A549 (cell line): Measurements from ENCODE around the gene RELN. TPM values are rescaled to one million over a fixed set of nuclear protein-coding genes. Genes with fewer than 3 reads are reported as not detected.

Source experiments
- ATAC-seq, 2 experiments: fragments of 200-7000 bp in 1 of 2; fragments of >200 bp in 1 of 2; cut with Nextera tagmentation in 1 of 2; cut with Tn5 transposase in 1 of 2; 3 replicates each; pipeline versions ENCODE4 v1.8.0 to v1.9.1; 2018 to 2020; ENCODE audit warnings: mild to moderate bottlenecking in 1 of 2, moderate library complexity in 1 of 2
- CTCF ChIA-PET: fragments of 300-600 bp; sonication (Branson Sonifier 250); formaldehyde crosslinking; extraction: SDS; loops from one replicate; lab custom pipeline; 2021; ENCODE audit warnings: antibody characterized with exemption, inconsistent platforms; lab: Yijun Ruan, JAX
- POLR2A ChIA-PET: fragments of 350-600 bp; formaldehyde crosslinking; extraction: SDS; loops from one replicate; lab custom pipeline; 2021; ENCODE audit warnings: antibody characterized with exemption, inconsistent platforms; lab: Yijun Ruan, JAX
- DNase-seq, 2 experiments: peaks; one replicate each; pipeline versions ENCODE4 v3.0.0 to v3.0.0-alpha.2; 2011 to 2016; ENCODE audit warnings: low read depth in 1 of 2, low spot score in 1 of 2
- FAIRE-seq: peaks from 2 replicates; lab custom pipeline; 2011; peaks lifted over from hg19 to GRCh38; lab: Jason Lieb, UNC
- H3K27ac ChIP-seq, 2 experiments: fragments of >200 bp; sonication (Bioruptor Twin); formaldehyde crosslinking; 3 replicates each; pipeline ENCODE4 v1.5.1; 2016 to 2017
- H3K4me1 ChIP-seq: fragments of >200 bp; sonication (Bioruptor Twin); formaldehyde crosslinking; 3 replicates; pipeline ENCODE4 v1.6.1; 2016
- H3K4me2 ChIP-seq: fragments of >200 bp; sonication (Bioruptor Twin); formaldehyde crosslinking; 3 replicates; pipeline ENCODE4 v1.6.1; 2016
- H3K4me3 ChIP-seq: fragments of >200 bp; sonication (Bioruptor Twin); formaldehyde crosslinking; 3 replicates; pipeline ENCODE4 v1.5.1; 2016
- H3K9me3 ChIP-seq: fragments of >200 bp; sonication (Bioruptor Twin); formaldehyde crosslinking; 3 replicates; pipeline ENCODE4 v1.6.1; 2016
- CEBPB ChIP-seq, 2 experiments: fragments of >200 bp in 1 of 2; sonication (Bioruptor Twin) in 1 of 2; formaldehyde crosslinking in 1 of 2; IDR thresholded peaks; 2 replicates each; pipeline ENCODE4 v1.6.1; 2012 to 2016
- CHD4 ChIP-seq: fragments of 200-600 bp; sonication (generic); IDR thresholded peaks from 2 replicates; pipeline ENCODE4 v1.6.1; 2016; ENCODE audit warnings: antibody characterized with exemption, mild to moderate bottlenecking, borderline replicate concordance
- EHMT2 ChIP-seq: fragments of 200-600 bp; sonication (generic); IDR thresholded peaks from 2 replicates; pipeline ENCODE4 v1.6.1; 2016; ENCODE audit warnings: antibody characterized with exemption, low read depth, mild to moderate bottlenecking, moderate library complexity
- GATA3 ChIP-seq: IDR thresholded peaks from 2 replicates; pipeline ENCODE4 v1.6.1; 2012; ENCODE audit warnings: borderline replicate concordance
- HDAC2 ChIP-seq: fragments of 200-600 bp; sonication (generic); IDR thresholded peaks from 2 replicates; pipeline ENCODE4 v1.6.1; 2016
- HEYL ChIP-seq: fragments of 250-450 bp; sonication (Bioruptor Pico); IDR thresholded peaks from 2 replicates; pipeline ENCODE4 v1.8.0; 2021; ENCODE audit warnings: mild to moderate bottlenecking, moderate library complexity
- HOXB13 ChIP-seq: fragments of 250-450 bp; sonication (Bioruptor Pico); IDR thresholded peaks from 2 replicates; pipeline ENCODE4 v1.5.0; 2020; ENCODE audit warnings: low read depth, mild to moderate bottlenecking, moderate library complexity
- KDM1A ChIP-seq: fragments of 200-600 bp; sonication (generic); IDR thresholded peaks from 2 replicates; pipeline ENCODE4 v1.6.1; 2016; ENCODE audit warnings: low read depth, mild to moderate bottlenecking
- KDM5A ChIP-seq: fragments of 200-600 bp; sonication (generic); IDR thresholded peaks from 2 replicates; pipeline ENCODE4 v1.6.1; 2016; ENCODE audit warnings: antibody characterized with exemption, mild to moderate bottlenecking
- MYC ChIP-seq: IDR thresholded peaks from 2 replicates; pipeline ENCODE4 v1.6.1; 2012; ENCODE audit warnings: mild to moderate bottlenecking, inconsistent platforms, low read length, improper control_type of control experiment, borderline replicate concordance
- NPAS2 ChIP-seq: fragments of 250-450 bp; sonication (Bioruptor Pico); IDR thresholded peaks from 2 replicates; pipeline ENCODE4 v1.8.0; 2022; ENCODE audit warnings: mild to moderate bottlenecking, moderate library complexity, borderline replicate concordance
- NR3C1 ChIP-seq: fragments of >200 bp; sonication (Bioruptor Twin); formaldehyde crosslinking; IDR thresholded peaks from 3 replicates; pipeline ENCODE4 v1.6.1; 2017
- PHF8 ChIP-seq: fragments of 200-600 bp; sonication (generic); IDR thresholded peaks from 2 replicates; pipeline ENCODE4 v1.6.1; 2016; ENCODE audit warnings: low read depth, mild to moderate bottlenecking, antibody characterized with exemption, moderate library complexity, borderline replicate concordance
- POLR2A ChIP-seq: IDR thresholded peaks from 2 replicates; pipeline ENCODE4 v1.6.1; 2012; ENCODE audit warnings: mild to moderate bottlenecking, low read length
- POLR2AphosphoS2 ChIP-seq: conservative IDR thresholded peaks from 2 replicates; pipeline ENCODE4 v1.6.1; 2012; ENCODE audit warnings: low read length, improper control_type of control experiment, inconsistent platforms
- RCOR1 ChIP-seq: fragments of 150-350 bp; IDR thresholded peaks from 2 replicates; pipeline ENCODE4 v1.6.1; 2014; ENCODE audit warnings: antibody characterized with exemption, low read length, low read depth
- RFX5 ChIP-seq: fragments of 450-650 bp; IDR thresholded peaks from 2 replicates; pipeline ENCODE4 v1.7.1; 2014; ENCODE audit warnings: antibody characterized with exemption, mild to moderate bottlenecking, moderate library complexity
- RNF2 ChIP-seq: fragments of 200-600 bp; sonication (generic); IDR thresholded peaks from 2 replicates; pipeline ENCODE4 v1.6.1; 2016; ENCODE audit warnings: low read depth, mild to moderate bottlenecking, antibody characterized with exemption, moderate library complexity, borderline replicate concordance
- SMC3 ChIP-seq: fragments of >200 bp; sonication (Bioruptor Twin); formaldehyde crosslinking; IDR thresholded peaks from 3 replicates; pipeline ENCODE4 v1.6.1; 2018; ENCODE audit warnings: inconsistent platforms
- TFCP2L1 ChIP-seq: fragments of 250-450 bp; sonication (Bioruptor Pico); IDR thresholded peaks from 2 replicates; pipeline ENCODE4 v1.5.0; 2021; ENCODE audit warnings: mild to moderate bottlenecking
- ZFP36 ChIP-seq: fragments of 450-650 bp; IDR thresholded peaks from 2 replicates; pipeline ENCODE4 v1.6.1; 2014; ENCODE audit warnings: borderline replicate concordance; ENCODE audit not compliant: partially characterized antibody
- ZNF302 ChIP-seq: fragments of 250-450 bp; sonication (Bioruptor Pico); IDR thresholded peaks from 2 replicates; pipeline ENCODE4 v1.9.0; 2021; ENCODE audit warnings: inconsistent platforms, mild to moderate bottlenecking, moderate library complexity
- ZSCAN20 ChIP-seq: fragments of 250-450 bp; sonication (Bioruptor Pico); IDR thresholded peaks from 2 replicates; pipeline ENCODE4 v1.8.0; 2022; ENCODE audit warnings: mild to moderate bottlenecking, moderate library complexity
- WGBS: methylation state at CpG from one replicate; pipeline ENCODE4 v1.1.6; 2017; ENCODE audit errors: missing lambda C conversion rate; 5-methylcytosine and 5-hydroxymethylcytosine counted together
- polyA plus RNA-seq, 4 experiments: library from polyadenylated mRNA; depleted of rRNA in 3 of 4; stranded (reverse); fragments of >200 nt; fragmentation: RNase III in 1 of 4; extraction: RNeasy Plus Mini Kit Qiagen cat#74134 plus additional on column Dnase treatment in 1 of 4; gene quantifications; 2 replicates in 3 of 4; 3 replicates in 1 of 4; pipeline ENCODE4 v1.2.3, GENCODE V29; 2011 to 2017
- TF ChIP-seq, protein P1 (sequence below): fragments of 200-600 bp; sonication (generic); IDR thresholded peaks from 2 replicates; pipeline ENCODE4 v1.6.1; 2016; ENCODE audit warnings: antibody characterized with exemption, mild to moderate bottlenecking, moderate library complexity
- TF ChIP-seq, protein P2 (sequence below): IDR thresholded peaks from 2 replicates; pipeline ENCODE4 v1.6.1; 2012; ENCODE audit warnings: low read depth, borderline replicate concordance
- TF ChIP-seq, protein P3 (sequence below): fragments of >200 bp; sonication (Bioruptor Twin); formaldehyde crosslinking; IDR thresholded peaks from 2 replicates; pipeline ENCODE4 v1.6.1; 2016
- TF ChIP-seq, protein P4 (sequence below): fragments of 150-350 bp; IDR thresholded peaks from 2 replicates; pipeline ENCODE4 v1.6.1; 2014; ENCODE audit warnings: low read depth, mild to moderate bottlenecking, low read length
- TF ChIP-seq, protein P5 (sequence below): fragments of 250-450 bp; sonication (Bioruptor Pico); IDR thresholded peaks from 2 replicates; pipeline ENCODE4 v1.5.0; 2021; ENCODE audit warnings: mild to moderate bottlenecking, moderate library complexity, borderline replicate concordance

Gene RELN
- polyA plus RNA-seq, 2 of the 4 experiments (the other 2 are of a cell fraction) = not detected

- Histone ChIP-seq H3K9me3 (no peaks in the 10 kb centered on the region), H3K4me3 (no peak overlapping the region), H3K4me1 (0 out of 3 replicates have a peak, but pooled peaks cover 3% of the 10 kb centered on the region), H3K4me2 (no peak overlapping the region), H3K27ac (no peak overlapping the region)
- POLR2A ChIA-PET = no interaction called here
- ATAC-seq (no peak), DNase-seq (no peak), FAIRE-seq (no peak)
- no peak for TF ChIP-seq POLR2AphosphoS2
- no peak for TF ChIP-seq TFCP2L1 (CRISPR knock-in tag)
- no peak for TF ChIP-seq KDM1A
- no peak for TF ChIP-seq ZSCAN20 (CRISPR knock-in tag)
- TF ChIP-seq, protein P1, sequence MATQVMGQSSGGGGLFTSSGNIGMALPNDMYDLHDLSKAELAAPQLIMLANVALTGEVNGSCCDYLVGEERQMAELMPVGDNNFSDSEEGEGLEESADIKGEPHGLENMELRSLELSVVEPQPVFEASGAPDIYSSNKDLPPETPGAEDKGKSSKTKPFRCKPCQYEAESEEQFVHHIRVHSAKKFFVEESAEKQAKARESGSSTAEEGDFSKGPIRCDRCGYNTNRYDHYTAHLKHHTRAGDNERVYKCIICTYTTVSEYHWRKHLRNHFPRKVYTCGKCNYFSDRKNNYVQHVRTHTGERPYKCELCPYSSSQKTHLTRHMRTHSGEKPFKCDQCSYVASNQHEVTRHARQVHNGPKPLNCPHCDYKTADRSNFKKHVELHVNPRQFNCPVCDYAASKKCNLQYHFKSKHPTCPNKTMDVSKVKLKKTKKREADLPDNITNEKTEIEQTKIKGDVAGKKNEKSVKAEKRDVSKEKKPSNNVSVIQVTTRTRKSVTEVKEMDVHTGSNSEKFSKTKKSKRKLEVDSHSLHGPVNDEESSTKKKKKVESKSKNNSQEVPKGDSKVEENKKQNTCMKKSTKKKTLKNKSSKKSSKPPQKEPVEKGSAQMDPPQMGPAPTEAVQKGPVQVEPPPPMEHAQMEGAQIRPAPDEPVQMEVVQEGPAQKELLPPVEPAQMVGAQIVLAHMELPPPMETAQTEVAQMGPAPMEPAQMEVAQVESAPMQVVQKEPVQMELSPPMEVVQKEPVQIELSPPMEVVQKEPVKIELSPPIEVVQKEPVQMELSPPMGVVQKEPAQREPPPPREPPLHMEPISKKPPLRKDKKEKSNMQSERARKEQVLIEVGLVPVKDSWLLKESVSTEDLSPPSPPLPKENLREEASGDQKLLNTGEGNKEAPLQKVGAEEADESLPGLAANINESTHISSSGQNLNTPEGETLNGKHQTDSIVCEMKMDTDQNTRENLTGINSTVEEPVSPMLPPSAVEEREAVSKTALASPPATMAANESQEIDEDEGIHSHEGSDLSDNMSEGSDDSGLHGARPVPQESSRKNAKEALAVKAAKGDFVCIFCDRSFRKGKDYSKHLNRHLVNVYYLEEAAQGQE = no peak
- TF ChIP-seq ZNF302 (CRISPR knock-in tag) = no peak
- no peak for TF ChIP-seq NR3C1
- no peak for TF ChIP-seq SMC3
- TF ChIP-seq RNF2 = no peak
- TF ChIP-seq RCOR1 = no peak
- no peak for TF ChIP-seq ZFP36
- TF ChIP-seq, protein P2, sequence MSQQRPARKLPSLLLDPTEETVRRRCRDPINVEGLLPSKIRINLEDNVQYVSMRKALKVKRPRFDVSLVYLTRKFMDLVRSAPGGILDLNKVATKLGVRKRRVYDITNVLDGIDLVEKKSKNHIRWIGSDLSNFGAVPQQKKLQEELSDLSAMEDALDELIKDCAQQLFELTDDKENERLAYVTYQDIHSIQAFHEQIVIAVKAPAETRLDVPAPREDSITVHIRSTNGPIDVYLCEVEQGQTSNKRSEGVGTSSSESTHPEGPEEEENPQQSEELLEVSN = no peak
- TF ChIP-seq, protein P3, sequence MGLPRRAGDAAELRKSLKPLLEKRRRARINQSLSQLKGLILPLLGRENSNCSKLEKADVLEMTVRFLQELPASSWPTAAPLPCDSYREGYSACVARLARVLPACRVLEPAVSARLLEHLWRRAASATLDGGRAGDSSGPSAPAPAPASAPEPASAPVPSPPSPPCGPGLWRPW = no peak
- no peak for TF ChIP-seq HDAC2
- 36% methylated on average over 2 of the region's 2 CpGs for WGBS
- CTCF ChIA-PET = no interaction called here
Observed at GRCh38 chr7:103813970-103814369, 175.5 kb downstream of the RELN start.

DNA sequence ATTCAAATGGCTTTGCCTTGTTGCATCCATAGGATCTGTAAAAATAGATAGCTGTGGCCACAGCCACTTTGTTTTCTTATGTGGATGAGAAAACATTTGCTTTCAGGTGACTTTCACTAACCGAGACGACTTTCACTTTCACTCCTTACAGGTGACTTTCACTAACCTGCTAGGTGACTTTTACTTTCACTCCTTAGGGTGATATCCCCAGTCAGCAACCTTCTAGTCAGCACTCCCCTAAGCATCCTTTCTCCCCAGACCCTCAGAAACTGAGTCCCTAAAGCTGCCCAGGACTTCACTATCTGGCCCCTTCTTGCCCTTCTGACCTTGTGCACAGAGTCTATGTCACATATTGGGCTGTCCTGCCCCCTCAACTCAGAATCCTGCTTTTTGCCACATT, 177.5 kb downstream of the RELN start:
- Histone ChIP-seq H3K4me1 (0 out of 3 replicates have a peak, but pooled peaks cover 3% of the 10 kb centered on the region), H3K4me3 (no peak overlapping the region), H3K9me3 (no peaks in the 10 kb centered on the region), H3K27ac (no peak overlapping the region), H3K4me2 (no peak overlapping the region)
- POLR2A ChIA-PET = no interaction called here
- DNase-seq = no peak
- TF ChIP-seq GATA3 (no peak), HOXB13 (CRISPR knock-in tag) (no peak), HEYL (no peak), HDAC2 (no peak), POLR2A (no peak), CEBPB (IDR thresholded peaks at IDR 0.05) (no peak), KDM5A (no peak), NPAS2 (CRISPR knock-in tag) (no peak), RNF2 (no peak), ZNF302 (CRISPR knock-in tag) (no peak), PHF8 (no peak), CHD4 (no peak), EHMT2 (no peak), RFX5 (no peak), MYC (no peak), TFCP2L1 (CRISPR knock-in tag) (no peak)
- TF ChIP-seq, protein P4, sequence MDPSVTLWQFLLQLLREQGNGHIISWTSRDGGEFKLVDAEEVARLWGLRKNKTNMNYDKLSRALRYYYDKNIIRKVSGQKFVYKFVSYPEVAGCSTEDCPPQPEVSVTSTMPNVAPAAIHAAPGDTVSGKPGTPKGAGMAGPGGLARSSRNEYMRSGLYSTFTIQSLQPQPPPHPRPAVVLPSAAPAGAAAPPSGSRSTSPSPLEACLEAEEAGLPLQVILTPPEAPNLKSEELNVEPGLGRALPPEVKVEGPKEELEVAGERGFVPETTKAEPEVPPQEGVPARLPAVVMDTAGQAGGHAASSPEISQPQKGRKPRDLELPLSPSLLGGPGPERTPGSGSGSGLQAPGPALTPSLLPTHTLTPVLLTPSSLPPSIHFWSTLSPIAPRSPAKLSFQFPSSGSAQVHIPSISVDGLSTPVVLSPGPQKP = no peak
- TF ChIP-seq, protein P5, sequence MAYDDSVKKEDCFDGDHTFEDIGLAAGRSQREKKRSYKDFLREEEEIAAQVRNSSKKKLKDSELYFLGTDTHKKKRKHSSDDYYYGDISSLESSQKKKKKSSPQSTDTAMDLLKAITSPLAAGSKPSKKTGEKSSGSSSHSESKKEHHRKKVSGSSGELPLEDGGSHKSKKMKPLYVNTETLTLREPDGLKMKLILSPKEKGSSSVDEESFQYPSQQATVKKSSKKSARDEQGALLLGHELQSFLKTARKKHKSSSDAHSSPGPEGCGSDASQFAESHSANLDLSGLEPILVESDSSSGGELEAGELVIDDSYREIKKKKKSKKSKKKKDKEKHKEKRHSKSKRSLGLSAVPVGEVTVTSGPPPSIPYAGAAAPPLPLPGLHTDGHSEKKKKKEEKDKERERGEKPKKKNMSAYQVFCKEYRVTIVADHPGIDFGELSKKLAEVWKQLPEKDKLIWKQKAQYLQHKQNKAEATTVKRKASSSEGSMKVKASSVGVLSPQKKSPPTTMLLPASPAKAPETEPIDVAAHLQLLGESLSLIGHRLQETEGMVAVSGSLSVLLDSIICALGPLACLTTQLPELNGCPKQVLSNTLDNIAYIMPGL (CRISPR knock-in tag) = no peak
- CTCF ChIA-PET = no interaction called here
- WGBS = 53% methylated on average over 2 of the region's 2 CpGs
- no peak for FAIRE-seq
- ATAC-seq = no peak
